ENCODE data around the gene SLFNL1.

SLFNL1 gene

GRCh38 chr1:41006942-41007865, 14.3 kb downstream of the SLFNL1 start:
- CTCF ChIA-PET: no interaction called here
- TF ChIP-seq PKNOX1 (IDR thresholded peaks at IDR 0.05) (no peak), ELF4 (IDR thresholded peaks at IDR 0.05) (no peak), ARNT (IDR thresholded peaks at IDR 0.05) (no peak), TARDBP (IDR thresholded peaks at IDR 0.05) (no peak), ZNF384 (IDR thresholded peaks at IDR 0.05) (no peak), FOXK2 (IDR thresholded peaks at IDR 0.05) (no peak), NFRKB (IDR thresholded peaks at IDR 0.05) (no peak), LEF1 (IDR thresholded peaks at IDR 0.05; ENCODE audit: borderline replicate concordance) (no peak), SP1 (IDR thresholded peaks at IDR 0.05) (no peak), FOXA1 (IDR thresholded peaks at IDR 0.05) (no peak), FOXM1 (IDR thresholded peaks at IDR 0.05; ENCODE audit: borderline replicate concordance) (no peak), BHLHE40 (IDR thresholded peaks at IDR 0.05; ENCODE audit: borderline replicate concordance) (no peak), CTBP1 (IDR thresholded peaks at IDR 0.05; ENCODE audit: borderline replicate concordance) (no peak)
- no peak for DNase-seq (ENCODE audit: extremely low spot score)
- POLR2A ChIA-PET: interaction anchor here (1.5 kb wide), 1 partner anchor 27 kb away, joined by 3 read pairs; the partner anchor contains the start of gene CTPS1

- DNase-seq (ENCODE audit: extremely low spot score): no peak
- ChIA-PET POLR2A (interaction anchor here (0.6 kb wide), 1 partner anchor 26 kb away, joined by 3 read pairs; no protein-coding TSS in a partner anchor), CTCF (interaction anchor here (0.6 kb wide), 1 partner anchor 56 kb away, joined by 3 read pairs; no protein-coding TSS in a partner anchor)
- TF ChIP-seq L3MBTL2 (conservative IDR thresholded peaks at IDR 0.05): no peak
Observed at GRCh38 chr1:41005876-41006275, 15.6 kb downstream of the SLFNL1 start.

GRCh38 chr1:41003640-41004220, 17.8 kb downstream of the SLFNL1 start:
- no peak for TF ChIP-seq FOXA1 (IDR thresholded peaks at IDR 0.05)
- no peak for TF ChIP-seq PKNOX1 (IDR thresholded peaks at IDR 0.05)
- no peak for TF ChIP-seq ELF4 (IDR thresholded peaks at IDR 0.05)
- no peak for TF ChIP-seq SUZ12 (IDR thresholded peaks at IDR 0.05)
- no peak for TF ChIP-seq HDGF (IDR thresholded peaks at IDR 0.05; ENCODE audit: borderline replicate concordance)
- no peak for TF ChIP-seq FOXM1 (IDR thresholded peaks at IDR 0.05; ENCODE audit: borderline replicate concordance)
- TF ChIP-seq BHLHE40 (IDR thresholded peaks at IDR 0.05; ENCODE audit: borderline replicate concordance): no peak
- no peak for TF ChIP-seq CTBP1 (IDR thresholded peaks at IDR 0.05; ENCODE audit: borderline replicate concordance)
- TF ChIP-seq ARNT (IDR thresholded peaks at IDR 0.05): no peak
- TF ChIP-seq ZNF384 (IDR thresholded peaks at IDR 0.05): no peak
- TF ChIP-seq L3MBTL2 (conservative IDR thresholded peaks at IDR 0.05): no peak
- no peak for TF ChIP-seq FOXK2 (IDR thresholded peaks at IDR 0.05)
- no peak for TF ChIP-seq TARDBP (IDR thresholded peaks at IDR 0.05)
- no peak for TF ChIP-seq NFRKB (IDR thresholded peaks at IDR 0.05)
- no peak for TF ChIP-seq LEF1 (IDR thresholded peaks at IDR 0.05; ENCODE audit: borderline replicate concordance)
- no peak for TF ChIP-seq SP1 (IDR thresholded peaks at IDR 0.05)
- peak; percentile 34 for DNase-seq (ENCODE audit: extremely low spot score)
- POLR2A ChIA-PET: interaction anchor here (0.8 to 4.2 kb wide), 2 partner anchors 18 to 23 kb away, joined by 4 to 24 read pairs; partner anchors contain the start of genes CTPS1 and SLFNL1
- CTCF ChIA-PET: interaction anchor here (0.9 kb wide), 1 partner anchor 9 kb away, joined by 3 read pairs; no protein-coding TSS in a partner anchor

- DNase-seq (ENCODE audit: extremely low spot score): no peak
- TF ChIP-seq NFRKB (IDR thresholded peaks at IDR 0.05): no peak
- TF ChIP-seq PKNOX1 (IDR thresholded peaks at IDR 0.05): no peak
- no peak for TF ChIP-seq LEF1 (IDR thresholded peaks at IDR 0.05; ENCODE audit: borderline replicate concordance)
- no peak for TF ChIP-seq ARNT (IDR thresholded peaks at IDR 0.05)
- no peak for TF ChIP-seq HDGF (IDR thresholded peaks at IDR 0.05; ENCODE audit: borderline replicate concordance)
- no peak for TF ChIP-seq ELF4 (IDR thresholded peaks at IDR 0.05)
- no peak for TF ChIP-seq L3MBTL2 (conservative IDR thresholded peaks at IDR 0.05)
- TF ChIP-seq SP1 (IDR thresholded peaks at IDR 0.05): no peak
- no peak for TF ChIP-seq FOXA1 (IDR thresholded peaks at IDR 0.05)
- TF ChIP-seq ZNF384 (IDR thresholded peaks at IDR 0.05): no peak
- no peak for TF ChIP-seq BHLHE40 (IDR thresholded peaks at IDR 0.05; ENCODE audit: borderline replicate concordance)
- TF ChIP-seq SUZ12 (IDR thresholded peaks at IDR 0.05): no peak
- TF ChIP-seq TARDBP (IDR thresholded peaks at IDR 0.05): no peak
- TF ChIP-seq FOXK2 (IDR thresholded peaks at IDR 0.05): no peak
- TF ChIP-seq FOXM1 (IDR thresholded peaks at IDR 0.05; ENCODE audit: borderline replicate concordance): no peak
- TF ChIP-seq CTBP1 (IDR thresholded peaks at IDR 0.05; ENCODE audit: borderline replicate concordance): no peak
- ChIA-PET POLR2A (interaction anchor here (0.8 to 4.2 kb wide), 3 partner anchors 16 to 59 kb away, joined by 3 to 24 read pairs (median 3); partner anchors contain the start of gene CTPS1), CTCF (interaction anchor here (0.9 kb wide), 1 partner anchor 8 kb away, joined by 3 read pairs; no protein-coding TSS in a partner anchor)
Observed at GRCh38 chr1:41003127-41003639, 18.3 kb downstream of the SLFNL1 start.

- CTCF ChIA-PET: no interaction called here
- no peak for DNase-seq (ENCODE audit: extremely low spot score)
- POLR2A ChIA-PET: no interaction called here
- TF ChIP-seq NFRKB (IDR thresholded peaks at IDR 0.05): no peak
- TF ChIP-seq HDGF (IDR thresholded peaks at IDR 0.05; ENCODE audit: borderline replicate concordance): no peak
- no peak for TF ChIP-seq FOXA1 (IDR thresholded peaks at IDR 0.05)
Observed at GRCh38 chr1:40998668-40999067, 22.9 kb downstream of the SLFNL1 start.

Data from HEK293T (cell line).